ENCODE data around the gene BNC2.

Gene BNC2

DNA sequence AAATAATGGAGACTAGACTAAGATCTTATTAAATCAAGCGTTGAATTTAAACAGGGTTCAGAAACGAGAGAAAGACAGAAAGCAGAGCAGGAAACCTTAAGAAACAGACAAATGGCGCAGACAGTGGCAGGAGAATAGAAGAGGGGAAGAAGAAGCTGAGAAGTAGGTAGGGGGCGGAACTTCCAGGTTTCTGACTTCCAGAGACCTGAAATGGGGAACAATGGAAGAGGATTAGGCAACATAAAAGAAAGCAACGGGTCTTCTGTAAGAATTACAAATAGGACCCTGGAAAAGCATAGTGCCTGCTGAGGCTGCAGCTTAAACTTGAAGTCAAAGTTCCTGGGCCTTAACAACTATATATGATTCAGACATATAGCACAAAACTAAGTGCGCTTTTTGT, 101.7 kb downstream of the BNC2 start:
- Histone ChIP-seq H2BK15ac (ENCODE audit: low read length) (no peak overlapping the region), H3K9ac (ENCODE audit: low read depth, low read length, poor library complexity) (no peak overlapping the region), H2AFZ (ENCODE audit: low read length) (no peak overlapping the region), H3K4me3 (ENCODE audit: low read length in 2 of 2) (no peak overlapping the region), H3K4me2 (ENCODE audit: insufficient read depth, low read length, poor library complexity, severe bottlenecking) (no peak overlapping the region), H2BK12ac (ENCODE audit: low read length) (no peak overlapping the region), H3K27ac (replicated peaks; ENCODE audit: low read length) (no peak overlapping the region), H4K91ac (ENCODE audit: low read depth, low read length, poor library complexity) (no peak overlapping the region), H3K36me3 (replicated peaks in 1 of 2; ENCODE audit: control insufficient read depth in 2 of 2, insufficient read depth in 2 of 2, low read length in 2 of 2) (no peaks in the 10 kb centered on the region), H3K18ac (ENCODE audit: low read length) (no peak overlapping the region), H2AK5ac (ENCODE audit: low read depth, low read length) (no peak overlapping the region), H3K4ac (ENCODE audit: low read length) (no peak overlapping the region), H3K4me1 (ENCODE audit: control insufficient read depth in 2 of 2, insufficient read depth in 1 of 2, low read depth in 1 of 2, low read length in 2 of 2) (peaks cover 0 to 11% of the 10 kb centered on the region in 2 donors), H3K23ac (ENCODE audit: low read depth, low read length, poor library complexity) (no peak overlapping the region), H3K27me3 (ENCODE audit: control insufficient read depth in 3 of 3, insufficient read depth in 3 of 3, low read depth in 1 of 3, low read length in 3 of 3) (no peaks in the 10 kb centered on the region), H3K14ac (ENCODE audit: low read length) (no peak overlapping the region), H4K8ac (ENCODE audit: low read depth, low read length) (no peak overlapping the region), H2BK5ac (ENCODE audit: low read length) (no peak overlapping the region), H3K9me3 (replicated peaks in 1 of 2; ENCODE audit: control insufficient read depth in 2 of 2, insufficient read depth in 1 of 2, low read depth in 1 of 2, low read length in 2 of 2) (no peaks in the 10 kb centered on the region), H2BK120ac (ENCODE audit: low read depth, low read length) (no peak overlapping the region), H3K79me1 (ENCODE audit: low read depth, low read length) (no peaks in the 10 kb centered on the region)
- WGBS, 2 donors (ENCODE audit: extremely low coverage in 2 of 2, insufficient read length in 2 of 2, insufficient replicate concordance in 1 of 2), result no CpG with 5 or more reads among the region's 6 CpGs
- DNase-seq (ENCODE audit: low spot score), result no peak

DNA sequence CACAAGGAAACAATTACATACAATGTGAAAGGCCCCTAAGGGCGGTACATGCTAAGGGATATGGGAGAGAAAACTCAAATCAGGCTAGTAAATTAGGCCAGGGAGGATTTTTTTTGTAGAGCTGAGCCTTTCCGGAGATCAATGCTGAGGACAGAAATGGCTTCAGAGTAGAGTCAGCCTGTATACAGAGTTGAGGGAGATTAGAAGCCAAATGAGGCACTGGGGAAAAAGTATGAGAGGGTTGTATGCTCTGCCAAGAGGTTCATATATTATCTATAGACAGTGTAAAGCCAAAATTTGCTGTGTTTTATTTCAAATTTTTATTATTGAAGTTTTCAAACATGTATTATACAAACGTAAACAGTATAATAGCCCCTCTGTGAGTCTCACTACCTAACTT, 103.1 kb downstream of the BNC2 start:
- Histone ChIP-seq H4K8ac (ENCODE audit: low read depth, low read length) (no peak overlapping the region), H2BK15ac (ENCODE audit: low read length) (no peak overlapping the region), H2BK5ac (ENCODE audit: low read length) (no peak overlapping the region), H3K79me1 (ENCODE audit: low read depth, low read length) (no peaks in the 10 kb centered on the region), H3K9ac (ENCODE audit: low read depth, low read length, poor library complexity) (no peak overlapping the region), H4K91ac (ENCODE audit: low read depth, low read length, poor library complexity) (no peak overlapping the region), H3K23ac (ENCODE audit: low read depth, low read length, poor library complexity) (no peak overlapping the region), H3K9me3 (replicated peaks in 1 of 2; ENCODE audit: control insufficient read depth in 2 of 2, insufficient read depth in 1 of 2, low read depth in 1 of 2, low read length in 2 of 2) (no peaks in the 10 kb centered on the region), H3K18ac (ENCODE audit: low read length) (no peak overlapping the region), H2BK12ac (ENCODE audit: low read length) (no peak overlapping the region), H2BK120ac (ENCODE audit: low read depth, low read length) (no peak overlapping the region), H3K4me2 (ENCODE audit: insufficient read depth, low read length, poor library complexity, severe bottlenecking) (no peak overlapping the region), H3K27ac (replicated peaks; ENCODE audit: low read length) (no peak overlapping the region), H3K36me3 (replicated peaks in 1 of 2; ENCODE audit: control insufficient read depth in 2 of 2, insufficient read depth in 2 of 2, low read length in 2 of 2) (no peaks in the 10 kb centered on the region), H2AFZ (ENCODE audit: low read length) (no peak overlapping the region), H3K4me3 (ENCODE audit: low read length in 2 of 2) (no peak overlapping the region), H3K4me1 (ENCODE audit: control insufficient read depth in 2 of 2, insufficient read depth in 1 of 2, low read depth in 1 of 2, low read length in 2 of 2) (peaks cover 0 to 7% of the 10 kb centered on the region in 2 donors), H2AK5ac (ENCODE audit: low read depth, low read length) (no peak overlapping the region), H3K14ac (ENCODE audit: low read length) (no peak overlapping the region), H3K4ac (ENCODE audit: low read length) (no peak overlapping the region), H3K27me3 (ENCODE audit: control insufficient read depth in 3 of 3, insufficient read depth in 3 of 3, low read depth in 1 of 3, low read length in 3 of 3) (no peaks in the 10 kb centered on the region)
- no CpG with 5 or more reads among the region's 3 CpGs for WGBS, 2 donors (ENCODE audit: extremely low coverage in 2 of 2, insufficient read length in 2 of 2, insufficient replicate concordance in 1 of 2)
- DNase-seq (ENCODE audit: low spot score), result no peak

DNA sequence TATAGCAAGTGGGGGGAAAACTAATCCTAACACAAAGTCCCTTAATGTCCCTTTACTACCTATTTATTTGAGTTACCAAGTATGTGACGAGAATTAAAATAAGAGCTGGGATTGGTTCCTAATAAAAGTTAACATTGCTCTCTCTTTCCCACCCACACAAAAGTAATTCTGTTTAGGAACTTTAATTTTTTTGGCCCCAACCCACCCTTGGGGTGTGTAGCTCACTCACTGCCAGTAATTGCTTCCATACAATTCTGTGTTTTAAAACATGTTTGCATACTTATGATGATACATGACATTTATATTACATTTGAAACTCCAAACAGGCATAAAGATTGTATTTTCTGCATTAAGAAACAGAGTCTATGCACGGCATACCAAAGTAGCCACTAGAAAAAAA, 106.5 kb downstream of the BNC2 start:
- H3K4me1 ChIP-seq (ENCODE audit: control insufficient read depth in 2 of 2, insufficient read depth in 1 of 2, low read depth in 1 of 2, low read length in 2 of 2), result peaks cover 0 to 2% of the 10 kb centered on the region in 2 donors
- H2AK5ac ChIP-seq (ENCODE audit: low read depth, low read length), result no peak overlapping the region
- DNase-seq (ENCODE audit: low spot score), result no peak
- no peak overlapping the region for H3K27ac ChIP-seq (replicated peaks; ENCODE audit: low read length)
- no peak overlapping the region for H2BK120ac ChIP-seq (ENCODE audit: low read depth, low read length)
- H2AFZ ChIP-seq (ENCODE audit: low read length), result no peak overlapping the region
- H3K27me3 ChIP-seq (ENCODE audit: control insufficient read depth in 3 of 3, insufficient read depth in 3 of 3, low read depth in 1 of 3, low read length in 3 of 3), result no peaks in the 10 kb centered on the region
- no peak overlapping the region for H3K4me2 ChIP-seq (ENCODE audit: insufficient read depth, low read length, poor library complexity, severe bottlenecking)
- no peak overlapping the region for H3K9ac ChIP-seq (ENCODE audit: low read depth, low read length, poor library complexity)
- H3K4me3 ChIP-seq (ENCODE audit: low read length in 2 of 2), result no peak overlapping the region
- no peak overlapping the region for H3K18ac ChIP-seq (ENCODE audit: low read length)
- no peak overlapping the region for H4K91ac ChIP-seq (ENCODE audit: low read depth, low read length, poor library complexity)
- H3K79me1 ChIP-seq (ENCODE audit: low read depth, low read length), result no peaks in the 10 kb centered on the region
- H2BK12ac ChIP-seq (ENCODE audit: low read length), result no peak overlapping the region
- H3K14ac ChIP-seq (ENCODE audit: low read length), result no peak overlapping the region
- no peak overlapping the region for H2BK15ac ChIP-seq (ENCODE audit: low read length)
- H3K9me3 ChIP-seq (replicated peaks in 1 of 2; ENCODE audit: control insufficient read depth in 2 of 2, insufficient read depth in 1 of 2, low read depth in 1 of 2, low read length in 2 of 2), result no peaks in the 10 kb centered on the region
- H2BK5ac ChIP-seq (ENCODE audit: low read length), result no peak overlapping the region
- H3K23ac ChIP-seq (ENCODE audit: low read depth, low read length, poor library complexity), result no peak overlapping the region
- WGBS, 2 donors (ENCODE audit: extremely low coverage in 2 of 2, insufficient read length in 2 of 2, insufficient replicate concordance in 1 of 2), result no CpG with 5 or more reads among the region's 2 CpGs
- H4K8ac ChIP-seq (ENCODE audit: low read depth, low read length), result no peak overlapping the region
- no peaks in the 10 kb centered on the region for H3K36me3 ChIP-seq (replicated peaks in 1 of 2; ENCODE audit: control insufficient read depth in 2 of 2, insufficient read depth in 2 of 2, low read length in 2 of 2)
- no peak overlapping the region for H3K4ac ChIP-seq (ENCODE audit: low read length)

DNA sequence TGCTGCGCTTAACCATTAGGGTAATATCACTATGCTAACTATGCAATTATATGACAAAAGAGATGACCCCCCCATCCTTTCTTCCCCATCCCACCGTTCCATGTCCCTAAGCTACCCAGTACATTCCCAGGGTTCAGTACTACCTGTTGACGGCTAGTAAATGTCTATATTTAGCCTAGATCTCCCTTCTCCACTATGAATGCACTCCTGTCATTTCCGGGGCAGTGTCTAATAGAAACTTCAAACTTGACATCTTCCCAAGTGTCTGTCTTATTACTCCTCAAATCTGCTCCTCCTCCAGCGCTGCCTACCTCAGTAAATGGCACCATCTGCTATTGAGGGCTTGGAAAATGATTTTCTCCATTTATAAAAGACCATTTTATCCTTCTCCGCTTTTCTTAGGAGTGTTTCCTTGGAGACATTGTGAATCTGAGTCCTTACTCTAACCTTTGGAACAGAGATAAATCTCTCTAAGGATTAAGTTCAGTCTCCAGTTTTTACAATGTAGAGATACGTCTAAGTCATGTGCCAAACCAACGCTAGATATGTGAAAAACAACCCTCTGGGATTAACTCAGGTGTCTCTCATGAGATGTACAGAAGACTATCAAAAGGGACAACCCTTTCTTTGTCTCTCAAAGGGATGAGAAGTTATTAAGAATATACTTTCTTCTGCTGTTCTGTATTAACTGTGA, 114.9 kb downstream of the BNC2 start:
- Histone ChIP-seq H3K4me3 (ENCODE audit: low read length in 2 of 2) (no peak overlapping the region), H3K4ac (ENCODE audit: low read length) (no peak overlapping the region), H3K27me3 (ENCODE audit: control insufficient read depth in 3 of 3, insufficient read depth in 3 of 3, low read depth in 1 of 3, low read length in 3 of 3) (no peaks in the 10 kb centered on the region), H3K4me2 (ENCODE audit: insufficient read depth, low read length, poor library complexity, severe bottlenecking) (no peak overlapping the region), H2BK5ac (ENCODE audit: low read length) (no peak overlapping the region), H3K23ac (ENCODE audit: low read depth, low read length, poor library complexity) (no peak overlapping the region), H3K9me3 (replicated peaks in 1 of 2; ENCODE audit: control insufficient read depth in 2 of 2, insufficient read depth in 1 of 2, low read depth in 1 of 2, low read length in 2 of 2) (no peaks in the 10 kb centered on the region), H2BK120ac (ENCODE audit: low read depth, low read length) (no peak overlapping the region), H3K14ac (ENCODE audit: low read length) (no peak overlapping the region), H2AK5ac (ENCODE audit: low read depth, low read length) (no peak overlapping the region), H3K36me3 (replicated peaks in 1 of 2; ENCODE audit: control insufficient read depth in 2 of 2, insufficient read depth in 2 of 2, low read length in 2 of 2) (no peaks in the 10 kb centered on the region), H2BK15ac (ENCODE audit: low read length) (no peak overlapping the region), H2BK12ac (ENCODE audit: low read length) (no peak overlapping the region), H3K27ac (replicated peaks; ENCODE audit: low read length) (no peak overlapping the region), H4K91ac (ENCODE audit: low read depth, low read length, poor library complexity) (no peak overlapping the region), H3K4me1 (ENCODE audit: control insufficient read depth in 2 of 2, insufficient read depth in 1 of 2, low read depth in 1 of 2, low read length in 2 of 2) (no peaks in the 10 kb centered on the region), H3K79me1 (ENCODE audit: low read depth, low read length) (no peaks in the 10 kb centered on the region), H2AFZ (ENCODE audit: low read length) (no peak overlapping the region), H3K9ac (ENCODE audit: low read depth, low read length, poor library complexity) (no peak overlapping the region), H4K8ac (ENCODE audit: low read depth, low read length) (no peak overlapping the region), H3K18ac (ENCODE audit: low read length) (no peak overlapping the region)
- WGBS, 2 donors (ENCODE audit: extremely low coverage in 2 of 2, insufficient read length in 2 of 2, insufficient replicate concordance in 1 of 2), result no CpG with 5 or more reads among the region's 8 CpGs
- no peak for DNase-seq (ENCODE audit: low spot score)
